Loucy (cell line): ENCODE results near the gene RALGAPB.

Experiments used
- H2AFZ ChIP-seq: fragments of 200-600 bp; sonication (generic); 2 replicates; pipeline ENCODE4 v1.6.0; 2016; ENCODE audit warnings: antibody characterized with exemption, mild to moderate bottlenecking, low read length, moderate library complexity
- H3F3A ChIP-seq: fragments of 200-600 bp; 2 replicates; pipeline ENCODE4 v1.6.0; 2016; ENCODE audit warnings: antibody characterized with exemption, low read depth, mild to moderate bottlenecking
- H3K27me3 ChIP-seq: fragments of 200-600 bp; sonication (generic); 2 replicates; pipeline ENCODE4 v1.6.1; 2014; ENCODE audit warnings: low read length, mild to moderate bottlenecking; ENCODE audit not compliant: insufficient read depth, poor library complexity, severe bottlenecking
- H3K36me3 ChIP-seq: fragments of 200-600 bp; sonication (generic); 2 replicates; pipeline ENCODE4 v1.6.1; 2016; ENCODE audit warnings: low read length; ENCODE audit not compliant: insufficient read depth
- H3K4me1 ChIP-seq: fragments of 200-600 bp; sonication (generic); 2 replicates; pipeline ENCODE4 v1.5.1; 2014; ENCODE audit warnings: low read length, mild to moderate bottlenecking; ENCODE audit not compliant: insufficient read depth, poor library complexity, severe bottlenecking
- H3K4me2 ChIP-seq: fragments of 200-600 bp; sonication (generic); 2 replicates; pipeline ENCODE4 v1.6.0; 2014; ENCODE audit warnings: antibody characterized with exemption, low read length, low read depth, mild to moderate bottlenecking; ENCODE audit not compliant: poor library complexity, severe bottlenecking
- H3K4me3 ChIP-seq: fragments of 200-600 bp; sonication (generic); 2 replicates; pipeline ENCODE4 v1.5.1; 2014; ENCODE audit warnings: low read length, mild to moderate bottlenecking, mixed read lengths; ENCODE audit not compliant: poor library complexity, severe bottlenecking
- H3K79me2 ChIP-seq: fragments of 200-600 bp; sonication (generic); 2 replicates; pipeline ENCODE4 v1.6.1; 2014; ENCODE audit warnings: low read length; ENCODE audit not compliant: insufficient read depth
- H3K9ac ChIP-seq: fragments of 200-600 bp; sonication (generic); 2 replicates; pipeline ENCODE4 v1.6.0; 2014; ENCODE audit warnings: mild to moderate bottlenecking, low read depth, low read length, moderate library complexity; ENCODE audit not compliant: poor library complexity, severe bottlenecking
- H3K9me2 ChIP-seq: fragments of 200-600 bp; sonication (generic); replicated peaks from 2 replicates; pipeline ENCODE4 v1.6.1; 2016; ENCODE audit warnings: low read depth, low read length, mixed read lengths
- H3K9me3 ChIP-seq: fragments of 200-600 bp; sonication (generic); 2 replicates; pipeline ENCODE4 v1.6.1; 2014; ENCODE audit warnings: mild to moderate bottlenecking, antibody characterized with exemption, low read length, low read depth; ENCODE audit not compliant: insufficient read depth
- H4K20me1 ChIP-seq: fragments of 200-600 bp; sonication (generic); 2 replicates; pipeline ENCODE4 v1.6.0; 2014; ENCODE audit warnings: antibody characterized with exemption, low read length, mild to moderate bottlenecking; ENCODE audit not compliant: insufficient read depth, poor library complexity, severe bottlenecking
- CTCF ChIP-seq: fragments of 200-600 bp; sonication (generic); conservative IDR thresholded peaks from 2 replicates; pipeline ENCODE4 v1.5.1; 2014; ENCODE audit warnings: mild to moderate bottlenecking, antibody characterized with exemption, low read length
- EZH2phosphoT487 ChIP-seq: fragments of 200-600 bp; IDR thresholded peaks from 2 replicates; pipeline ENCODE4 v1.6.1; 2018; ENCODE audit warnings: antibody characterized with exemption, mild to moderate bottlenecking, moderate library complexity, borderline replicate concordance

The RALGAPB gene

GRCh38 chr20:38528167-38528566 is 55.5 kb downstream of the RALGAPB start:
- no peaks in the 10 kb centered on the region for H3K9me3 ChIP-seq
- TF ChIP-seq CTCF (no peak), EZH2phosphoT487 (no peak)
- no peak overlapping the region for H3K4me2 ChIP-seq
- no peaks in the 10 kb centered on the region for H3F3A ChIP-seq
- H3K27me3 ChIP-seq = no peaks in the 10 kb centered on the region
- H3K9me2 ChIP-seq = no peaks in the 10 kb centered on the region
- no peaks in the 10 kb centered on the region for H3K79me2 ChIP-seq
- H3K9ac ChIP-seq = no peak overlapping the region
- no peaks in the 10 kb centered on the region for H3K4me1 ChIP-seq
- no peak overlapping the region for H3K4me3 ChIP-seq
- no peaks in the 10 kb centered on the region for H4K20me1 ChIP-seq
- H2AFZ ChIP-seq = no peak overlapping the region
- H3K36me3 ChIP-seq = peaks cover 69% of the 10 kb centered on the region; the same call in 1 of the 2 replicates

- H3K79me2 ChIP-seq = no peaks in the 10 kb centered on the region
- H2AFZ ChIP-seq = no peak overlapping the region
- no peak overlapping the region for H3K4me3 ChIP-seq
- H3K36me3 ChIP-seq = peaks cover 63% of the 10 kb centered on the region
- no peaks in the 10 kb centered on the region for H3K9me2 ChIP-seq
- no peaks in the 10 kb centered on the region for H4K20me1 ChIP-seq
- TF ChIP-seq EZH2phosphoT487 (no peak), CTCF (no peak)
- H3K27me3 ChIP-seq = no peaks in the 10 kb centered on the region
- no peak overlapping the region for H3K4me2 ChIP-seq
- no peaks in the 10 kb centered on the region for H3K4me1 ChIP-seq
- no peaks in the 10 kb centered on the region for H3F3A ChIP-seq
- no peaks in the 10 kb centered on the region for H3K9me3 ChIP-seq
- H3K9ac ChIP-seq = no peak overlapping the region
These were observed 58.4 kb downstream of the RALGAPB start for GRCh38 chr20:38531021-38531420.

- Histone ChIP-seq H2AFZ (no peak overlapping the region), H3K36me3 (peaks cover 78% of the 10 kb centered on the region), H3K9ac (no peak overlapping the region), H4K20me1 (no peaks in the 10 kb centered on the region), H3K79me2 (no peaks in the 10 kb centered on the region), H3F3A (no peaks in the 10 kb centered on the region), H3K4me2 (no peak overlapping the region), H3K9me2 (no peaks in the 10 kb centered on the region), H3K27me3 (no peaks in the 10 kb centered on the region), H3K4me1 (peaks cover 2% of the 10 kb centered on the region), H3K9me3 (no peaks in the 10 kb centered on the region), H3K4me3 (no peak overlapping the region)
- TF ChIP-seq EZH2phosphoT487 (no peak), CTCF (no peak)
These were observed 62.1 kb downstream of the RALGAPB start for GRCh38 chr20:38534756-38535155.
